PC-9 (cell line): ENCODE measurements around the gene STAMBPL1. TPM values are rescaled to one million over a fixed set of nuclear protein-coding genes. Genes with fewer than 3 reads are reported as not detected.

ENCODE experiments used
- BruUV-seq: library from RNA; stranded (reverse); fragments of 400-500 nt; replicated peaks from 2 replicates; lab custom pipeline; 2021; lab: Mats Ljungman, UMichigan
- CTCF ChIA-PET: fragments of 300-600 bp; sonication (Branson Sonifier 250); formaldehyde crosslinking; loops from one replicate; lab custom pipeline; 2022; ENCODE audit warnings: antibody characterized with exemption; lab: Charles Lee
- POLR2A ChIA-PET: fragments of 300-600 bp; sonication (Branson Sonifier 250); formaldehyde crosslinking; loops from one replicate; lab custom pipeline; 2022; ENCODE audit warnings: antibody characterized with exemption; ENCODE audit not compliant: unreplicated experiment; lab: Charles Lee
- DNase-seq, 2 experiments: peaks; one replicate each; pipeline versions ENCODE4 v3.0.0 to v3.0.0-alpha.2; 2015 to 2022; ENCODE audit warnings: mixed read lengths in 1 of 2
- H2AFZ ChIP-seq: fragments of 200-600 bp; sonication (generic); 2 replicates; pipeline ENCODE4 v1.8.1; 2017; ENCODE audit warnings: antibody characterized with exemption
- H3F3A ChIP-seq: fragments of 200-600 bp; sonication (generic); 2 replicates; pipeline ENCODE4 v1.8.1; 2017; ENCODE audit warnings: antibody characterized with exemption, mild to moderate bottlenecking, low read depth; ENCODE audit not compliant: insufficient read depth
- H3K27ac ChIP-seq: fragments of 200-600 bp; sonication (generic); 2 replicates; pipeline ENCODE4 v1.6.1; 2016; ENCODE audit warnings: mixed run types
- H3K27me3 ChIP-seq: fragments of 200-600 bp; sonication (generic); 2 replicates; pipeline ENCODE4 v1.6.1; 2016; ENCODE audit warnings: low read depth, mixed run types; ENCODE audit not compliant: insufficient read depth
- H3K36me3 ChIP-seq: fragments of 200-600 bp; sonication (generic); 2 replicates; pipeline ENCODE4 v1.6.1; 2016; ENCODE audit warnings: low read depth, mixed run types
- H3K4me1 ChIP-seq: fragments of 200-600 bp; sonication (generic); replicated peaks from 2 replicates; pipeline ENCODE4 v1.6.1; 2016; ENCODE audit warnings: mixed run types; ENCODE audit not compliant: insufficient read depth
- H3K4me2 ChIP-seq: fragments of 200-600 bp; sonication (generic); 2 replicates; pipeline ENCODE4 v1.6.1; 2017; ENCODE audit warnings: mixed run types
- H3K4me3 ChIP-seq: fragments of 200-600 bp; sonication (generic); 2 replicates; pipeline ENCODE4 v1.6.1; 2016; ENCODE audit warnings: mixed run types
- H3K79me2 ChIP-seq: fragments of 200-600 bp; sonication (generic); 2 replicates; pipeline ENCODE4 v1.6.1; 2017; ENCODE audit warnings: low read depth, mixed run types
- H3K9me2 ChIP-seq: fragments of 200-600 bp; sonication (generic); 2 replicates; pipeline ENCODE4 v1.8.1; 2017; ENCODE audit warnings: mild to moderate bottlenecking; ENCODE audit not compliant: insufficient read depth
- H3K9me3 ChIP-seq: fragments of 200-600 bp; sonication (generic); 2 replicates; pipeline ENCODE4 v1.8.1; 2016; ENCODE audit warnings: low read depth; ENCODE audit not compliant: insufficient read depth
- H4K20me1 ChIP-seq: fragments of 200-600 bp; sonication (generic); 2 replicates; pipeline ENCODE4 v1.8.1; 2017; ENCODE audit not compliant: insufficient read depth
- CTCF ChIP-seq: fragments of 200-600 bp; sonication (generic); conservative IDR thresholded peaks from 2 replicates; pipeline ENCODE4 v1.6.1; 2017; ENCODE audit warnings: mixed run types, antibody characterized with exemption, mild to moderate bottlenecking, moderate library complexity
- EZH2 ChIP-seq: fragments of 200-600 bp; sonication (generic); IDR thresholded peaks from 2 replicates; pipeline ENCODE4 v1.8.0; 2017; ENCODE audit warnings: antibody characterized with exemption, low read depth
- intact Hi-C: fragments of 100-400 bp; cut with micrococcal nuclease; formaldehyde crosslinking; loops from one replicate; pipeline ENCODE4 v1.10.0; 2022; ENCODE audit not compliant: unreplicated experiment
- total RNA-seq: library from RNA; stranded (reverse); gene quantifications from 2 replicates; pipeline ENCODE4 v1.2.3, GENCODE V29; 2021

STAMBPL1 gene
- total RNA-seq, 1 experiment from 2014 or later = 7.4 TPM

DNA sequence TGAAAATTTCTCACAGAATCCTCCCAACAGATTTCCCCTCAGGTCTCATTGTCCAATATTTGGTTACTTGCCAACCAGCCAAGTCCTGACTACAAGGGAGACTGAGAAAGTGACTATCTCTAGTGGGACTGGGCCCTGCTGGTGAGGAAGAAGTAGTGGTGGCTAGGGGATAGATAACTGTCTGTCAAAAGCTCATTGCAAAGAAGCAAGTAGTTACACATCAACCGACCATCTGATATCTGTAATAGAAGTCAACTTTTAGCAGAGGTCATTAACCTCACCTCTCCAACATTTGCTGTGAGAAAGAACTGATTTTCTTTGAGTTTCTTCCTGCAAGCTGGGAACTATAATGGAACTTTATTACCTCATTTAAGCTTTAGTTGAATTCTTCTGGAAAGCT is 15.2 kb downstream of the STAMBPL1 start:
- H3K79me2 ChIP-seq = 0 out of 2 replicates have a peak, but pooled peaks cover 6% of the 10 kb centered on the region

DNA sequence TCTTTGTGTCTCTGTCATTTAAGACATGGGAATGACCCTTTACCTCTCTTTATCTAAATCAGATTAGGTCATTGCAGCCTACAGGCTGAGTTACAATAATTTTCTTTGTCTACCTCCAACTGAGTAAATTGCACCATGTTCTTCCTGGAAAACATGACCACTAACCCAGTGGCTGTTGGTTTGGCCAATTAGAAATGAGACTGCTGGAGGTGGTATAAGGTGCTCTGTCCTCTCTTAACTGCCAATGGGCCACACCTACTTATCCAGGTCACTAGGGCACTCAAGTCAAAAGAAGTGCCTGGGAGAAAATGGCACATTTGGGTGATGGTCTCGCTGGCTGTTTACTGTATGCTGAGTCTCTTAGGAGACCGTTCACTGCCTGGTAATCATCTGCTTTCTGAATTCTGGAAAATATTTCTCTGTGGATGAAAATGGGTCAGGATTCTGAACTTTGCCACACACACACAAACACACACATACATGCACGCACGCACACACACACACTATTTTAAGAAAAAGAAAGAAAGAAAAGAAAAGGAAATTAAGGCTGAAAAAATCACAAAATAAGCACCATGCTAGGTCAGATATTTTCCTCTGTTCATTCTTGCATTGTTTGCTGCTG is 16.4 kb downstream of the STAMBPL1 start:
- TF ChIP-seq EZH2 (no peak), CTCF (no peak)
- Histone ChIP-seq H3K36me3 (no peaks in the 10 kb centered on the region; the same call in 1 of the 2 replicates), H3K4me1 (peaks cover 29% of the 10 kb centered on the region), H3K27ac (peak overlapping the region; percentile 60), H3K4me3 (no peak overlapping the region), H3K4me2 (peak overlapping the region; percentile 51), H2AFZ (no peak overlapping the region), H3K9me3 (no peaks in the 10 kb centered on the region), H3K27me3 (no peaks in the 10 kb centered on the region), H3K9me2 (no peaks in the 10 kb centered on the region), H3K79me2 (0 out of 2 replicates have a peak, but pooled peaks cover 4% of the 10 kb centered on the region), H4K20me1 (no peaks in the 10 kb centered on the region), H3F3A (peaks cover 6% of the 10 kb centered on the region; the same call in 1 of the 2 replicates)
- ChIA-PET POLR2A (interaction anchor here (0.6 kb wide), 1 partner anchor 276 kb away, joined by 5 read pairs; no protein-coding TSS in a partner anchor), CTCF (no interaction called here)
- no TSS peak for BruUV-seq
- DNase-seq = peak in 1 of 2 experiments; percentile 64
- intact Hi-C loops = loop anchor here (2.0 to 5.0 kb wide), 2 partner anchors 14 to 39 kb away; no protein-coding TSS in a partner anchor

More for the DNA sequence above, 15.2 kb downstream of the STAMBPL1 start:
- Histone ChIP-seq H3K4me2 (no peak overlapping the region), H3K27ac (no peak overlapping the region), H3F3A (peaks cover 6% of the 10 kb centered on the region; the same call in 1 of the 2 replicates), H3K9me2 (no peaks in the 10 kb centered on the region), H4K20me1 (no peaks in the 10 kb centered on the region), H3K9me3 (no peaks in the 10 kb centered on the region), H2AFZ (no peak overlapping the region), H3K27me3 (no peaks in the 10 kb centered on the region), H3K4me1 (peaks cover 29% of the 10 kb centered on the region), H3K36me3 (no peaks in the 10 kb centered on the region; the same call in 1 of the 2 replicates), H3K4me3 (no peak overlapping the region)
- intact Hi-C loops = loop anchor here (5.0 kb wide), 1 partner anchor 38 kb away; no protein-coding TSS in a partner anchor
- TF ChIP-seq CTCF (no peak), EZH2 (no peak)
- DNase-seq = no peak
- POLR2A ChIA-PET = no interaction called here
- CTCF ChIA-PET = no interaction called here
- no TSS peak for BruUV-seq

DNA sequence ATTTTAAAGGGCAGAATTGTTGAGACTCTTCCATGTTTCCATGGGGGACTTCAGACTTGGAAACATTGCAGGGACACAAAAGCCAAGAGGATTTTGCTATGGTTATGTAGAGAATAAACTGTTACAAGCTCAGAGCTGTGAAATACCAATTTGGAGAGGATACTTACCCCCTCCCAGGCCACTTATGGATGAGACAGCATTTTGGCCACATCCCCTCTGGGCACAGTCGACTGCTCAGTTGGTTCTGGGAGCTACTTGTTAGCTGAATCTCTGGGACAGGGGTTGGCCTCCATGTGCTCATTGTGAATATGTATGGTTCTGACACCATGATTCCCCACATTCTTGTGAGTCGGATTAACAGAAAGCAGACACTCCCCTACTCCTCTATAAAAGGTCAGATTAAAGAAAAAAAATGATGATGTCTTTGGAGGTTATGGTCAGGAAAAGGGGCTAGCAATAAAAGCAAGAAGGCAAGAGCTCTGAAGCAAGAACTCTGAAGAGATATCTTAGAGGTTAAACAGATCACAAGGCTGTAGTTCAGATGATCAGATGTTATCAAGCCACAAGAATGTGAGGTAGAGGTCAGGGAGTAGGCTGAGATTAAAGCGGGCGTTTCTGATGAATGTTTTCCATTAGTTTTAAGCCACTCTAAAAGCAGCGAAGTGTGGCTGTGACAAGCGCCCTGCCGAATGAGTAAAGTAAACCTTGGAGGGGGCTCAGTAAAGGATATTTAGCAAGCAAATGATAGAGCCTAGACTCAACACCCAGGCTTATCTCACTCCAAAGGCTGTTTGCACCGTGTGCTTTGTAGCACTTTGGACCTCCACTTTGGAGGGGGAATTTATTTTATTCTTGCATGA is 17.2 kb downstream of the STAMBPL1 start:
- intact Hi-C loops = loop anchor here (2.0 to 5.0 kb wide), 2 partner anchors 14 to 40 kb away; no protein-coding TSS in a partner anchor
- H3K4me1 ChIP-seq = peaks cover 29% of the 10 kb centered on the region
- POLR2A ChIA-PET = interaction anchor here (0.6 kb wide), 1 partner anchor 277 kb away, joined by 5 read pairs; no protein-coding TSS in a partner anchor

More for the DNA sequence above, 17.2 kb downstream of the STAMBPL1 start:
- 0 out of 2 replicates have a peak overlapping the region, but pooled peaks have one; percentile 8 for H2AFZ ChIP-seq
- H3K27ac ChIP-seq = peak overlapping the region; percentile 60
- peaks cover 6% of the 10 kb centered on the region; the same call in 1 of the 2 replicates for H3F3A ChIP-seq
- H3K27me3 ChIP-seq = no peaks in the 10 kb centered on the region
- H3K4me3 ChIP-seq = 0 out of 2 replicates have a peak overlapping the region, but pooled peaks have one; percentile 14
- no peaks in the 10 kb centered on the region for H4K20me1 ChIP-seq
- peak in 1 of 2 experiments; percentile 52 for DNase-seq
- H3K79me2 ChIP-seq = 0 out of 2 replicates have a peak, but pooled peaks cover 4% of the 10 kb centered on the region
- peak overlapping the region; percentile 51 for H3K4me2 ChIP-seq
- no peaks in the 10 kb centered on the region for H3K9me3 ChIP-seq
- H3K9me2 ChIP-seq = no peaks in the 10 kb centered on the region
- TF ChIP-seq CTCF (no peak), EZH2 (no peak)
- CTCF ChIA-PET = no interaction called here
- no TSS peak for BruUV-seq
- no peaks in the 10 kb centered on the region; the same call in 1 of the 2 replicates for H3K36me3 ChIP-seq
